Neuronal stem cell (in vitro differentiated cells): ENCODE measurements around the gene SH3GLB1.

Experiments
- DNase-seq: peaks from one replicate; pipeline ENCODE4 v3.0.0-alpha.2; 2013; ENCODE audit warnings: low spot score
- H2AFZ ChIP-seq: one replicate; pipeline ENCODE4 v1.6.1; 2013; ENCODE audit warnings: mild to moderate bottlenecking, low read length, inconsistent platforms
- H2AK5ac ChIP-seq: 2 replicates; pipeline ENCODE4 v1.6.1; 2013; ENCODE audit warnings: low read depth, mild to moderate bottlenecking, inconsistent platforms, low read length, moderate library complexity, mixed read lengths
- H2BK120ac ChIP-seq: 2 replicates; pipeline ENCODE4 v1.6.1; 2013; ENCODE audit warnings: low read depth, mild to moderate bottlenecking, inconsistent platforms, low read length, moderate library complexity, mixed read lengths
- H2BK12ac ChIP-seq: one replicate; pipeline ENCODE4 v1.6.1; 2013; ENCODE audit warnings: low read length, inconsistent platforms
- H2BK15ac ChIP-seq: 2 replicates; pipeline ENCODE4 v1.6.1; 2013; ENCODE audit warnings: mild to moderate bottlenecking, low read length, inconsistent platforms, mixed read lengths
- H2BK5ac ChIP-seq: one replicate; pipeline ENCODE4 v1.6.1; 2013; ENCODE audit warnings: inconsistent platforms, mild to moderate bottlenecking, low read length, moderate library complexity
- H3K14ac ChIP-seq: one replicate; pipeline ENCODE4 v1.6.1; 2013; ENCODE audit warnings: low read length, inconsistent platforms
- H3K18ac ChIP-seq: 2 replicates; pipeline ENCODE4 v1.6.1; 2013; ENCODE audit warnings: low read length, inconsistent platforms
- H3K23ac ChIP-seq: 2 replicates; pipeline ENCODE4 v1.6.1; 2013; ENCODE audit warnings: low read depth, mild to moderate bottlenecking, mixed read lengths, low read length, inconsistent platforms; ENCODE audit not compliant: poor library complexity
- H3K27ac ChIP-seq: replicated peaks from 3 replicates; pipeline ENCODE4 v1.5.1; 2013; ENCODE audit warnings: low read length, inconsistent platforms
- H3K27me3 ChIP-seq, 3 experiments: 2 replicates each; pipeline ENCODE4 v1.6.1; 2013; ENCODE audit warnings: low read length in 3 of 3, mild to moderate bottlenecking in 2 of 3, inconsistent platforms in 1 of 3, low read depth in 1 of 3, mixed read lengths in 1 of 3, moderate library complexity in 1 of 3; ENCODE audit not compliant: control insufficient read depth in 3 of 3, insufficient read depth in 3 of 3
- H3K36me3 ChIP-seq, 2 donors: replicated peaks in 1 of 2; 2 replicates each; pipeline ENCODE4 v1.6.1; 2013; ENCODE audit warnings: low read length in 2 of 2; ENCODE audit not compliant: control insufficient read depth in 2 of 2, insufficient read depth in 2 of 2
- H3K4ac ChIP-seq: 2 replicates; pipeline ENCODE4 v1.6.1; 2013; ENCODE audit warnings: inconsistent platforms, mild to moderate bottlenecking, low read length, moderate library complexity
- H3K4me1 ChIP-seq, 2 donors: 1 replicate in 1 of 2; 2 replicates in 1 of 2; pipeline ENCODE4 v1.6.1; 2013; ENCODE audit warnings: low read length in 2 of 2, low read depth in 1 of 2; ENCODE audit not compliant: control insufficient read depth in 2 of 2, insufficient read depth in 1 of 2
- H3K4me2 ChIP-seq: one replicate; pipeline ENCODE4 v1.6.1; 2013; ENCODE audit warnings: mild to moderate bottlenecking, low read length, inconsistent platforms; ENCODE audit not compliant: insufficient read depth, poor library complexity, severe bottlenecking
- H3K4me3 ChIP-seq, 2 donors: 2 replicates each; pipeline ENCODE4 v1.5.1; 2013; ENCODE audit warnings: low read length in 2 of 2, mild to moderate bottlenecking in 2 of 2, inconsistent platforms in 1 of 2, moderate library complexity in 1 of 2
- H3K79me1 ChIP-seq: one replicate; pipeline ENCODE4 v1.6.1; 2013; ENCODE audit warnings: low read depth, mild to moderate bottlenecking, inconsistent platforms, low read length, moderate library complexity
- H3K9ac ChIP-seq: one replicate; pipeline ENCODE4 v1.6.1; 2013; ENCODE audit warnings: mild to moderate bottlenecking, low read depth, low read length, inconsistent platforms; ENCODE audit not compliant: poor library complexity
- H3K9me3 ChIP-seq, 2 donors: replicated peaks in 1 of 2; 2 replicates each; pipeline versions ENCODE3 to v1.6.1; 2013; ENCODE audit warnings: low read length in 2 of 2, mild to moderate bottlenecking in 2 of 2, inconsistent platforms in 1 of 2, low read depth in 1 of 2, mixed read lengths in 1 of 2, moderate library complexity in 1 of 2; ENCODE audit not compliant: control insufficient read depth in 2 of 2, insufficient read depth in 1 of 2
- H4K8ac ChIP-seq: one replicate; pipeline ENCODE4 v1.6.1; 2013; ENCODE audit warnings: low read depth, mild to moderate bottlenecking, inconsistent platforms, low read length, moderate library complexity
- H4K91ac ChIP-seq: one replicate; pipeline ENCODE4 v1.6.1; 2013; ENCODE audit warnings: low read length, low read depth, mild to moderate bottlenecking, inconsistent platforms; ENCODE audit not compliant: poor library complexity
- WGBS, 2 donors: extraction: QIAGEN DNeasy Blood & Tissue Kit; methylation state at CpG; one replicate each; pipeline ENCODE4 v1.1.7; 2013; ENCODE audit warnings: missing lambda C conversion rate in 2 of 2, mixed read lengths in 1 of 2; ENCODE audit not compliant: insufficient read length in 2 of 2, insufficient replicate concordance in 1 of 2; ENCODE audit errors: extremely low coverage in 2 of 2; 5-methylcytosine and 5-hydroxymethylcytosine counted together

The SH3GLB1 gene

DNA sequence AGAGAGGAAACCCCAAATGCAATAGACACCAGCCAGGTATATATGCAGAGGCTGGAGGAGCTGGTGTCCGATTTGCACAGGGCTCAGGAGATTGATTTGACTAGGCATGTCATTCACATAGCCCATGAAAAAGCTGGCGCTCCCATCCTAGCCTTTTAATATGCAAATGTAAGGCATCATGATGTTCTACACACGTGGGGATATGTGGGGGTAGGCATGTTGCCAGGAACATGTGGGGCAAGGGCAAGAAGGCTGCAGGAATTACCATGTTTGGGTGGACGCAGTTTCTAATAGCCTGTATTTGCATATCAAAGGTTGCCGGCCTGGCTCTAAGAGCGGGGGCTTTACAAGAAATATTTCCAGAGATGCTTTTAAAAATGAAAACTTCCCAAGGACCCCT is 11.7 kb upstream of the SH3GLB1 start:
- H2AK5ac ChIP-seq, result no peak overlapping the region
- H4K8ac ChIP-seq, result no peak overlapping the region
- no peaks in the 10 kb centered on the region for H3K36me3 ChIP-seq
- H3K18ac ChIP-seq, result no peak overlapping the region
- no peaks in the 10 kb centered on the region for H3K79me1 ChIP-seq
- H3K27me3 ChIP-seq, result no peaks in the 10 kb centered on the region
- H3K4me3 ChIP-seq, result no peak overlapping the region
- H2AFZ ChIP-seq, result no peak overlapping the region
- no peak overlapping the region for H2BK5ac ChIP-seq
- no peak overlapping the region for H3K9ac ChIP-seq
- H2BK12ac ChIP-seq, result no peak overlapping the region
- H3K4me2 ChIP-seq, result no peak overlapping the region
- no peaks in the 10 kb centered on the region for H3K9me3 ChIP-seq
- no peak overlapping the region for H3K27ac ChIP-seq
- WGBS, 2 donors, result no CpG with 5 or more reads among the region's 6 CpGs
- H4K91ac ChIP-seq, result no peak overlapping the region
- H2BK120ac ChIP-seq, result no peak overlapping the region
- no peak overlapping the region for H3K4ac ChIP-seq
- H3K14ac ChIP-seq, result no peak overlapping the region
- H2BK15ac ChIP-seq, result no peak overlapping the region
- no peak for DNase-seq
- peaks cover 0 to 3% of the 10 kb centered on the region in 2 donors for H3K4me1 ChIP-seq
- H3K23ac ChIP-seq, result no peak overlapping the region

DNA sequence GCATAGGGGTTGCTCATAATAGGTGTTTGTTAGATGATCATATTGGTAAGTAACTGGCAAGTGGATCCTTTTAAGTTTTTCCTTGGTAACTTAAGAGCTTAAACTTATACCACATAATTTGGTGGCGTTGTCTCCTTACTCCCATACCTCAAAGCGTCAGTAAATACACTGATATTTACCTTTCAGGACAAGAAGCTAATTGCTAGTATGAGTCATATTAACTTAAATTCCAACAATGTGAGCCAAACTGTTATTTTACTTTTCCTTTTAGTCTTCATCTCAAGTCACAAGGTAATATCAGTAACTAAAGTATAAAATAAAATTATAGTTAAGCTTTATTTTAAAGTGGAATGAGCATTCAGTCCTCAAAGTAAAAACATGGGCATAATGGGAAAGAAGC is 9.0 kb upstream of the SH3GLB1 start:
- no peak overlapping the region for H2BK5ac ChIP-seq
- no peak overlapping the region for H3K4me3 ChIP-seq
- no peaks in the 10 kb centered on the region for H3K79me1 ChIP-seq
- H2BK15ac ChIP-seq, result no peak overlapping the region
- no peak overlapping the region for H3K27ac ChIP-seq
- no peak overlapping the region for H2AFZ ChIP-seq
- H3K4me2 ChIP-seq, result no peak overlapping the region
- no peak overlapping the region for H3K23ac ChIP-seq
- no peaks in the 10 kb centered on the region for H3K9me3 ChIP-seq
- H4K91ac ChIP-seq, result no peak overlapping the region
- WGBS, 2 donors, result no CpG with 5 or more reads among the region's 2 CpGs
- no peak overlapping the region for H2BK12ac ChIP-seq
- H3K4ac ChIP-seq, result no peak overlapping the region
- no peak overlapping the region for H3K14ac ChIP-seq
- H3K27me3 ChIP-seq, result no peaks in the 10 kb centered on the region
- no peak overlapping the region for H2AK5ac ChIP-seq
- no peaks in the 10 kb centered on the region for H3K36me3 ChIP-seq
- peaks cover 0 to 3% of the 10 kb centered on the region in 2 donors for H3K4me1 ChIP-seq
- DNase-seq, result no peak
- H3K18ac ChIP-seq, result no peak overlapping the region
- H4K8ac ChIP-seq, result no peak overlapping the region
- no peak overlapping the region for H3K9ac ChIP-seq
- H2BK120ac ChIP-seq, result no peak overlapping the region

DNA sequence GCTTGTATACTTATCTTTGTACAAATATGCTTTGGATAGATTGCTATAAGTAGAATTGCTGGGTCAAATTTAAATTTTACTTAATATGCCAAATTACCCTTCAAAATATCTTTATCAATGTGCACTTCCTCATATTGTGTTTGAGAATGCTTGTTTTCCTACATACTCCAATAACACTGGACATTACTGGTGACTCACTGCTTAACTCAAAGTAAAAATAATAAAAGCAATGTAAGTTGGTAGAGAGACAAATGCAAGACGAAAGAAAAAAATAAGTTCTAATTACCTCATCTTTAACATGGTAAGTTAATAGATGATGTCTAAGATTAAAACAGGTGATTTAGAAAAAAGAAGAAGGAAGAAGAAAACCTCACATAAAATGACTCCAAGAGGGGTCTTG is 7.9 kb upstream of the SH3GLB1 start:
- Histone ChIP-seq H2BK120ac (no peak overlapping the region), H2BK15ac (no peak overlapping the region), H2AFZ (no peak overlapping the region), H3K23ac (no peak overlapping the region), H3K36me3 (no peaks in the 10 kb centered on the region), H3K9me3 (no peaks in the 10 kb centered on the region), H2BK5ac (no peak overlapping the region), H3K27ac (no peak overlapping the region), H3K14ac (no peak overlapping the region), H4K91ac (no peak overlapping the region), H2BK12ac (no peak overlapping the region), H2AK5ac (no peak overlapping the region), H3K79me1 (no peaks in the 10 kb centered on the region), H3K9ac (no peak overlapping the region), H3K4me1 (peaks cover 0 to 3% of the 10 kb centered on the region in 2 donors), H3K4me2 (no peak overlapping the region), H3K4ac (no peak overlapping the region), H3K27me3 (no peaks in the 10 kb centered on the region), H4K8ac (no peak overlapping the region), H3K4me3 (no peak overlapping the region), H3K18ac (no peak overlapping the region)
- WGBS, 2 donors, result no CpG with 5 or more reads among the region's 1 CpG
- DNase-seq, result no peak

DNA sequence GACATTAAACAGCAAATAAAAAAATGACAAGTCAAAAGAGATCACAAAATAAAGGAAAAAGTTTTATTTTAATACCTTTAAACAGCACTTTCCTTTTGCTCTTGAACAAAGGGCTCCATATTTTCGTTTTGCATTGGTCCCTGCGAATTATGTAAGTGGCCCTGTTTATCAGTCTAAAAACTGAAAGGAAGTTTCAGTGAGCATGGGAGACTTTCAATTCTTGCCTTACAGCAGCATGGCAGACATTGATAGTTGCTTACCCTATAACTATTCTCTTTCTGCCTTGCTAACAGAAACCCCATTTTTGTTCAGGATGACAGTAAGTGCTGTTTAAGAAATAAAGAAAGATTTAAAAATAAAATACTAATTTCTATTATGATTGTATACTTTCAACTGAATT is 5.2 kb upstream of the SH3GLB1 start:
- no peak overlapping the region for H2BK120ac ChIP-seq
- no peak overlapping the region for H2BK12ac ChIP-seq
- no peaks in the 10 kb centered on the region for H3K27me3 ChIP-seq
- no peaks in the 10 kb centered on the region for H3K79me1 ChIP-seq
- H2BK5ac ChIP-seq, result no peak overlapping the region
- no peak overlapping the region for H2AFZ ChIP-seq
- H3K14ac ChIP-seq, result no peak overlapping the region
- no peak overlapping the region for H3K4me2 ChIP-seq
- no peak overlapping the region for H3K9ac ChIP-seq
- no peak for DNase-seq
- no peak overlapping the region for H2AK5ac ChIP-seq
- H3K4me1 ChIP-seq, result peaks cover 0 to 3% of the 10 kb centered on the region in 2 donors
- H3K27ac ChIP-seq, result no peak overlapping the region
- H2BK15ac ChIP-seq, result no peak overlapping the region
- WGBS, 2 donors, result no CpG with 5 or more reads among the region's 2 CpGs
- H3K18ac ChIP-seq, result no peak overlapping the region
- no peak overlapping the region for H3K4me3 ChIP-seq
- no peak overlapping the region for H4K91ac ChIP-seq
- H3K36me3 ChIP-seq, result no peaks in the 10 kb centered on the region
- H3K9me3 ChIP-seq, result no peaks in the 10 kb centered on the region
- H3K4ac ChIP-seq, result no peak overlapping the region
- H3K23ac ChIP-seq, result no peak overlapping the region
- no peak overlapping the region for H4K8ac ChIP-seq
